Activated CD8-positive, alpha-beta memory T cell treated with anti-CD3 and anti-CD28 coated beads for 36 hours (primary cell): Measurements from ENCODE around the gene C19orf67. TPM values are rescaled to one million over a fixed set of nuclear protein-coding genes. Genes with fewer than 3 reads are reported as not detected.

ENCODE experiments used
- CTCF ChIA-PET: fragments of 350-600 bp; sonication (Branson Sonifier 250); formaldehyde crosslinking; loops from one replicate; lab custom pipeline; 2021; ENCODE audit warnings: antibody characterized with exemption; lab: Charles Lee
- POLR2A ChIA-PET: fragments of 350-600 bp; sonication (Branson Sonifier 250); formaldehyde crosslinking; loops from one replicate; lab custom pipeline; 2021; ENCODE audit warnings: antibody characterized with exemption; lab: Charles Lee
- total RNA-seq, 2 experiments: library from RNA; stranded (reverse); gene quantifications; one replicate each; pipeline ENCODE4 v1.2.3, GENCODE V29; 2021

The C19orf67 gene
- total RNA-seq, 2 experiments from 2014 or later, result not detected

- CTCF ChIA-PET, result interaction anchor here (0.9 to 3.0 kb wide), 13 partner anchors 9 to 234 kb away, joined by 3 to 19 read pairs (median 6); partner anchors contain the start of genes ASF1B, C19orf67 and MISP3
- POLR2A ChIA-PET, result no interaction called here
Measured at GRCh38 chr19:14113762-14114414, 28.3 kb upstream of the C19orf67 start.

DNA sequence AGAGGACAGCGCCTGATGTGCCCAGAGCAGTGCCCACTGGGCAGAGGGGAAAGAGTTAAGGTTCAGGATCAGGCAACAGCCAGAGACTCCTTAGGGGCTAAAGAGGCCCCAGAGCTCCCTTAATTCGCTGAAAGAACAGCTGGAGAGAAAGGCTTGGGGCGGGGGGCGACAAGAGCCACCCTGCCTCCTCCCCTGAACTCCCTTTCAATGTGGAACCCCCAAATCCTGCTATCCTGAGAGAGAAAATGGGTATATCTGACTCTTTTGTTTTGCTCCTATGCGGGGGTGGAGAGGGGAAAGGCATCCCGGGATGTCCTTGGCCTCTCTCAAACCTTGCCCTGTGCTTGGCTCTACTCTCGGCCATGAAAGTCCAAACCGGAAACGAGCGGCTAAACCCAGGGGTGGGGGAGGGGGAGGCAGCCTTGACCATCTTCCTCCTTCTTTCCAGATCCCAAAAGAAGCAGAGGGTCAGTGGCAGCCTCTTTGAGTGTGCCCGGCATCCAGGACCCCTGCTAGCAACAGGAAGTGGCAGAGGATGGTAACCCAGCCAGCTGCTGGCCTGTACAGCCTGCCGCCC is 27.3 kb upstream of the C19orf67 start:
- CTCF ChIA-PET, result interaction anchor here (1.3 to 3.0 kb wide), 4 partner anchors 11 to 233 kb away, joined by 3 to 19 read pairs (median 8); partner anchors contain the start of gene ASF1B
- POLR2A ChIA-PET, result no interaction called here

DNA sequence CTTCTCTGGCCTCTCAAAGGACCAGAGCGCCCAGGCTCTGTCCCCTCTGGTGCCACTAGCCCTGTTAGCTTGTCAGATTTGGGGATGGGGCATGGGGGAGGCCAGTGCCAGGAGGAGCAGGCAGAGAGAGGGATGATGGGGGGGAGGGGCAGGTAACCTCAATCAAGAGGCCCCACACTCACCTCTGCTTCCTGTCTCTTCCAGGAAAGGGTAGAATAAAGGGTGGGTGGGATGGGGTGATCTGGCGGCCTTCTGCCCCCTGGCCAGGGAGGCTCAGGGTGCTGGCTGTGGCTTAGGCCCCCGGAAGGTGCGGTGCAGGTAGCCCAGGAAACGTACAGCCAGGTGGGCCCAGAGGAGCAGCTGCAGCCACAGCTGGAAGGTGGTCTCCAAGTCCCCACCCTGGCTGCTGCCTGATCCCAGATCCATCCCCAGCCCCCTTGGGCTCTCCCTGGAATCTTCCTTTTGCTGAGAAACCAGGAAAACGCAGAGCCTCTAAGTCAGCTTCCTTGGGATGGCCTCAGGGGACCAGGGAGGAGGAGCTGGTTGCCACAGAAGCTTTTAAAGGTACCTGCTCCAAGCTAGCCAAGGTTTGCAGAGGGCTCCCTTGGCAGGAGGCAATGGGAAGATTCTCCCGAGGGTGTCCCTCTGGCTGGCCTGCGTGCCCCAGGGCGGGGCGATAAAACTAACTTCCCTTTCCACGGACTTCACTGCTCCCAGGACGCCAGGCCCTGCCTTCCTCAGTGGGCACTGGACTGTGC is 26.6 kb upstream of the C19orf67 start:
- ChIA-PET CTCF (interaction anchor here (1.3 to 1.6 kb wide), 2 partner anchors 19 to 233 kb away, joined by 3 read pairs; no protein-coding TSS in a partner anchor), POLR2A (no interaction called here)

GRCh38 chr19:14111486-14111885 is 25.9 kb upstream of the C19orf67 start:
- ChIA-PET CTCF (interaction anchor here (1.6 kb wide), 1 partner anchor 18 kb away, joined by 3 read pairs; no protein-coding TSS in a partner anchor), POLR2A (no interaction called here)

DNA sequence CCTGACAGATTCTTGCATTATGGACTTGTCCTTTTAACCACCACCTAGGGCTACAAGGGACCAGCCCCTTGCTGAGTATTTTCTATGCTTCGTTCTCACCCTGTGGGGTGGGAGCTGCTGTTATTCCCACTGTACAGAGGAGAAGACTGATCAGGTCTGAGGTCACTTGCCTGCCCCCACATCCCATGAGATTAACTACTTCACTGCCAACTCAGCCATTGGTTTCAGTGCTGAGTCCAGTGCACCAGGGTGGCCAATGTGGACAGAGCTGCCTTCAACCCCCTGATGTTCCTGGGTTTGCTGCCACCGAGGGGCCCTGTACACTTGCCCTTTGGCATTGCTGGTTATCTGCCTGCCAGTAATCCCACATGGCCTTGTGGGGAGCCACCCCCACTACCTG is 25.1 kb upstream of the C19orf67 start:
- POLR2A ChIA-PET, result no interaction called here

GRCh38 chr19:14107581-14108461 is 22.2 kb upstream of the C19orf67 start:
- CTCF ChIA-PET, result no interaction called here

More for the DNA sequence above, 25.1 kb upstream of the C19orf67 start:
- CTCF ChIA-PET, result no interaction called here

GRCh38 chr19:14106840-14107239 is 21.3 kb upstream of the C19orf67 start:
- ChIA-PET CTCF (no interaction called here), POLR2A (no interaction called here)

More at GRCh38 chr19:14107581-14108461, 22.2 kb upstream of the C19orf67 start:
- POLR2A ChIA-PET, result no interaction called here

DNA sequence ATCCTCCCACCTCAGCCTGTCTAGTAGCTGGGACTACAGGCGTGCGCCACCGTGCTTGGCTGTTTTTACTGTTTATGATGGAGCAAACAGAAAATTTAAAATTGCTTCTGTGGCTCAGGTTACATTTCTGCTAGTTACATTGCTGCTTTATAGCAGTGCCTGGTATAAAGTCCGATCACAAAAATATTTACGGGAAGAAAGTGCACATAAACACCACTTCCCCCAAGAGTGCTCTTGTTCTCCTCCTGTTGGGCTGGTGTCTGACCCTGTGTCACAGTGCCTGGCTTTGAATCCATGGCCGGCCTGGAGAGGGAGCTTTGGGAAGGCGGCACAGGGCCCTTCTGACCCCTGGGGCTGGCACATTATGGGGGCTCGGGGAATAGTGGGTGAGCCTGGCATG is 20.1 kb upstream of the C19orf67 start:
- ChIA-PET CTCF (interaction anchor here (0.7 kb wide), 1 partner anchor 317 kb away, joined by 3 read pairs; no protein-coding TSS in a partner anchor), POLR2A (no interaction called here)

DNA sequence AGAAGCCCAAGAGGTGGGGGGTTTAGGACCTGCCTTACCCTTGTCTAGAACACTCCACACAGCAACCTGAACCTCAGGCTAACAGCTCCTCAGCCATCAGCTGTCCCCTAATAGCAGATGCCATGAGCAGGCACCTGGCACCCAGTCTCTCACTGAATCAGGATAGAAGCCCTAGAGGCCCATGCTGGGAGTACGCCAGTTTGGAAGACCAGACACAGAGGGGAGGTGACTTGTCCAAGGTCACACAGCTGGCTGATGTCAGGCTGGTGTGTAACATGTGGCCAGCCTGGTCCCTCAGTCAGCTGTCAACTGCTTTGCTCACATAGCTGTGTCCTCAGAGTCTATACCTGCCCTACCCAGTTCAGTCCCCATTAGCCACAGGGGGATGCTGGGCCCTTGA is 17.7 kb upstream of the C19orf67 start:
- POLR2A ChIA-PET, result interaction anchor here (0.6 kb wide), 1 partner anchor 262 kb away, joined by 5 read pairs; no protein-coding TSS in a partner anchor
- CTCF ChIA-PET, result interaction anchor here (0.9 to 3.4 kb wide), 5 partner anchors 11 to 245 kb away, joined by 3 to 19 read pairs (median 3); no protein-coding TSS in a partner anchor

DNA sequence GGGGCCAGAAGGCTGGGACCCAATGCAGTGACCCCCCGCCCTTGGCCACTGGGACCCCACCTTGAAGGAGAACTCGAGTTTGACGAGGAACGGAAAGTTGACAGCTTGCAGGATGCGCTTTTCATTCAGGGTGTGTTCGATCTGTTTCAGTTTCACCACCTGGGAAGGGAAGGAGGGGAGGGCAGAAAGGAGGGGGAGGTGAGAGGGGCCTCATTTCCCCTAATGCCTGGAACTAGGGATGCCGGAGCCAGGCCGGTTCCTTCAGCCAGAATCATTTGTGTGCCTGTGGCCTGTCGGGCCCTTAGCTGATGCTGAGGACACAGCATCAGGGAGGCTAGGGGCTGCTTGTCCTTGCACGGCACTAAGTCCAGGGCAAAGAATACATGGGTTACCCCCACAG is 17.2 kb upstream of the C19orf67 start:
- ChIA-PET POLR2A (interaction anchor here (0.6 kb wide), 1 partner anchor 262 kb away, joined by 5 read pairs; no protein-coding TSS in a partner anchor), CTCF (interaction anchor here (0.9 to 3.4 kb wide), 4 partner anchors 12 to 245 kb away, joined by 3 to 19 read pairs (median 3); no protein-coding TSS in a partner anchor)

DNA sequence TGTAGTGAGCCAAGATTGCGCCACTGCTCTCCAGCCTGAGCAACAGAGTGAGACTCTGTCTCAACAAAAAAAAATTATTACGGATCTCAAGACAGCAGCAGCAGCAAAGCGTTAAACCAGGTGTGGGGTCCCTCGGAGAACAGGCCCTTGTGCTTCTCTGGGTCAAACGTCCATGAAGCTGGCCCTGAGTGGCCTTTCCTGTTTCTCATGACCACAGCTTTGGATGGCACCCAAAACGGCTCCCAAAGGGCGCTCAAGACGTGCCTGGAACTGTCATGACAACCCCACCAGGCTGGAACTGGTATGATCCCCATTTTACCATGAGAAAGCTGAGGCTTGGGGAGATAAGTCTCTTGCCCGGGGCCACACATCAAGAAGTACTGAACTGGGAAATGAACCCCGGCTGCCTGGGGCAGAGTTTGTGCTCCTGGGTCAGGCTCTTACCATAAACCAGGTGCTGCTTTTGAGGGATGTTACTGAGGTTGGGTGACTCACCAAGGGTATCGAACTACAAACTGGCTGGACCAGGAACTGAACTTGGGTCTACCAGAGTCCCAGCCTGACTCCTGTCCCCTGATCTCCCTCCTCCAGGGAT is 16.6 kb upstream of the C19orf67 start:
- CTCF ChIA-PET, result interaction anchor here (1.1 to 3.4 kb wide), 3 partner anchors 12 to 246 kb away, joined by 3 to 19 read pairs (median 3); no protein-coding TSS in a partner anchor
- POLR2A ChIA-PET, result no interaction called here

DNA sequence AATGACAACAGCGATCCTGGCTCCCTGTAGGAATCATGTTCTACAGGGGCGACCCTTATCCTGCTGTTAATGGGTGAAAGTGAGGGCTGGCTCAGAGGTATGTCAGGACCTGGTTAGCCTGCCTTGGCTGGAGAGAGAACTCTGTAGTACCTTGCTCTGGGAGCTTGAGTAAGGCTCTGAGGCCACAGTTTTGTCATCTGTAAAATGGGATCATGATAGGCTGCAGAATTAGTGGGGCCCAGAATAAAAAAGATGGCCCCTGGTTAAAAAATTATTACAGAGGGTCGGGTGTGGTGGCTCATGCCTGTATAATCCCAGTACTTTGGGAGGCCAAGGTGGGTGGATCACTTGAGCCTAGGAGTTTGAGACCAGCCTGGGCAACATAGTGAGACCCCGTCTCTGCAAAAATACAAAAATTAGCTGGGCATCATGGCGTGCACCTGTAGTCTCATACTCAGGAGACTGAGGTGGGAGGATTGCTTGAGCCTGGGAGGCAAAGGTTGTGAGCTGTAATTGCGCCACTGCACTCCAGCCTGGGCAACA is 15.5 kb upstream of the C19orf67 start:
- CTCF ChIA-PET, result interaction anchor here (3.4 kb wide), 1 partner anchor 14 kb away, joined by 19 read pairs; no protein-coding TSS in a partner anchor
- POLR2A ChIA-PET, result no interaction called here

- POLR2A ChIA-PET, result no interaction called here
- CTCF ChIA-PET, result no interaction called here
Measured at GRCh38 chr19:14097532-14098151, 12.1 kb upstream of the C19orf67 start.

DNA sequence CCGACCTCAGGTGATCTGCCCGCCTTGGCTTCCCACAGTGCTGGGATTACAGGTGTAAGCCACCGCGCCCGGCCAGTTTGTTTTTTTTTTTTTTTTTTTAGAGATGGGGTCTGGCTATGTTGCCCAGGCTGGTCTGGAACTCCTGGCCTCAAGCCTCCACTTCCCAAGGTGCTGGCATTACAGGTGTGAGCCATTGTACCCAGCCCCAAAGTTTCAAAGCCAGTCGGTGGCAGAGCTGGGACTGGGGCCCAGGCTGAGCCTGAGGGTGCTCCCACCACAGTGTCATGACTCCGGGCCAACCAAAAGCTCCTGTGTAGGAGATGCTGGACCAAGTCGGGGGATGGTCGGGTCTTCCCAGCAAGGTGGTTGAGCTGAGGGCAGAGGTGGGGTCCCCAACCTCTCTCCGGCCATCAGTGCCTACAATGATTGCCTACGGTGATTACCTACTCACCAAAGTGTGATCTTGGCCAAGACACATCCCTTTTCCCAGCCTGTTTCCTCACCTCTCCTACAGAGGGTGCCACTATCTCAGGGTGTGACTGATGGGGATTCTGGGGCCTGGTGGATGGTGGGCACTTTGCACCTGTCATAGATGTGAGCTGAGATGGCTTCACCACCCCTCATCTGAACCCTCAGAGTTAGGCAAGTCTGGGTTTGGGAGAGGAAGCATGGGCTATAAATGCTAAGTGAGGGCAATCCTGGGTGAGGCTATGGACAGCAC is 10.8 kb upstream of the C19orf67 start:
- ChIA-PET CTCF (interaction anchor here (0.7 kb wide), 2 partner anchors 144 to 388 kb away, joined by 4 to 6 read pairs; no protein-coding TSS in a partner anchor), POLR2A (no interaction called here)

DNA sequence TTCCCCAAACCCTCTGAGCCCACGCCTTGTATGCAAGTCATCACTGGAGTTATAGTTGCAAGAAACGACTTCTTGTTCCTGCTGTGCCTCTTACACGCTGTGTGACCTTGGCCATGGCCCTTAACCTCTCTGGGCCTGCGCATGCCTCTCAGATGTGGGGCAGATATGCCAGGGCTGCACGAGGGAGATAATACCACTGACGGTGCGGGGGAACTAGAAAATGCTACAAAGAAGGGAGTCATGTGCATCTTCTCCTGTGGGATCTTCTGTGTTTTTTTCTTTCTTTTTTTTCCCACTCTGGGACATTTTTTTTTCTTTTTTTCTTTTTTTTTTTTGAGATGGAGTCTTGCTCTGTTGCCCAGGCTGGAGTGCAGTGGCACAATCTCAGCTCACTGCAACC is 9.3 kb upstream of the C19orf67 start:
- POLR2A ChIA-PET, result no interaction called here
- CTCF ChIA-PET, result interaction anchor here (2.2 kb wide), 1 partner anchor 19 kb away, joined by 6 read pairs; no protein-coding TSS in a partner anchor

DNA sequence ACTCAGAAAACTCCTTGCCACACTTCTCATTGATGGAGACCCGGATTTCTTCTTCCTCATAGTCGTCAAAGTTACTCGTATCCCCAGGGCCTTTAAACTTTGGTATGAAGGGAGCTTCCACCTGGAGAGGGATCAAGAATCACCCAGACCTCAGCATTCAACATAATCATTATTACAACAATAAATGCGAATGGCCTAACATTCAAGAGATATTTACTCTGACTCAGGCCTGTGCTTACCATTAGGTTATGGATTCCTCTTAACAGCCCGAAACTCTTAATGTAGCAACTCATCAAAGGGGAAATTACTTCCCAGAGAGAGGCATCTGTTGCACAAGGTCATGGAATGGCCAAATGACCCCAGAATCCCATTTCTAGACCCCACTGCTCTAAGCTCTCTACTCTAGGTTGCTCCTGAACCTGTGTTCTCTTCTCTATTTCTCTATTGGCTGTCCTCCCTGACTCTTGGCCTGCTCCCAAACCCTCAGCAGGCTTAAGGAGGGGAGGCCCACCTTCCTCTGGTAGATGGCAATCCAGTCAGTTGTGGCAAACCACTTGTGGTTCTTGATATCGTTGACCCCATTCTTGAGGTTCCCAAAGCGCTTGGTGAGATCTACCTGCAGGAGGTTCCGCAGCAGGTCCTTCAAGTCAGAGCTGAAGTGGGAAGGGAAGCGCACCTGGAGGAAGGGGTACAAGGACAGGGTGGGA is 7.7 kb upstream of the C19orf67 start:
- CTCF ChIA-PET, result interaction anchor here (1.1 to 2.2 kb wide), 3 partner anchors 19 to 22 kb away, joined by 3 to 6 read pairs (median 6); a partner anchor contains a TSS
- POLR2A ChIA-PET, result no interaction called here
